ENCODE measurements around the gene P3H2. TPM values are rescaled to one million over a fixed set of nuclear protein-coding genes. Genes with fewer than 3 reads are reported as not detected.

P3H2 gene
- total and polyA plus RNA-seq, 2 of the 4 experiments (the other 2 are of a cell fraction), result 54.7 to 64.3 TPM

GRCh38 chr3:189950258-189950657 lies 170.4 kb downstream of the P3H2 start:
- H3K36me3 ChIP-seq (ENCODE audit: control insufficient read depth, insufficient read depth, low read length), result no peaks in the 10 kb centered on the region
- H2BK20ac ChIP-seq (ENCODE audit: low read depth, low read length), result no peak overlapping the region
- ChIA-PET POLR2A (ENCODE audit: unreplicated experiment) (no interaction called here), CTCF (interaction anchor here (0.6 to 1.0 kb wide), 2 partner anchors 135 to 298 kb away, joined by 3 to 4 read pairs; no protein-coding TSS in a partner anchor)
- in situ Hi-C loops (cut with MboI; ENCODE audit: low sequenced_read_pairs) (no loop called here), dilution Hi-C loops (cut with HindIII; ENCODE audit: low sequenced_read_pairs, unreplicated experiment) (no loop called here), intact Hi-C loops (cut with micrococcal nuclease) (no loop called here)
- no peak overlapping the region for H3K4me3 ChIP-seq (ENCODE audit: insufficient read depth, low read depth, low read length)
- H3K27me3 ChIP-seq (ENCODE audit: control insufficient read depth, insufficient read depth, low read length), result peaks cover 7% of the 10 kb centered on the region
- no peaks in the 10 kb centered on the region for H4K20me1 ChIP-seq (ENCODE audit: insufficient read depth, low read length)
- DNase-seq (no peak), ATAC-seq (ENCODE audit: low read depth) (no peak)
- no peak overlapping the region for H3K27ac ChIP-seq (ENCODE audit: insufficient read depth, low read length)
- no peak overlapping the region for H2AFZ ChIP-seq (replicated peaks; ENCODE audit: low read length, poor library complexity)
- H4K8ac ChIP-seq (ENCODE audit: low read depth in 2 of 2, low read length in 2 of 2), result no peak overlapping the region
- H2BK120ac ChIP-seq (ENCODE audit: low read depth, low read length), result no peak overlapping the region
- no peak overlapping the region for H3K18ac ChIP-seq (ENCODE audit: low read depth, low read length)
- peak; percentile 8; the same call in 1 of the 2 replicates for TF ChIP-seq RAD21 (IDR thresholded peaks at IDR 0.05; ENCODE audit: low read length)
- TF ChIP-seq SMC3 (IDR thresholded peaks at IDR 0.05; ENCODE audit: low read depth, low read length), result no peak
- BruUV-seq (replicated peaks), result no TSS peak
- 94% methylated on average over 3 of the region's 6 CpGs; no CpG with 5 or more reads in 1 of the 2 experiments for WGBS, 2 experiments (ENCODE audit: extremely low coverage in 2 of 2, insufficient read length in 1 of 2)
- H3K4me2 ChIP-seq (ENCODE audit: low read depth, low read length), result no peak overlapping the region
- no peak overlapping the region for H3K56ac ChIP-seq (ENCODE audit: extremely low read depth, insufficient read depth, low read length)
- no peaks in the 10 kb centered on the region for H3K4me1 ChIP-seq (ENCODE audit: control insufficient read depth, insufficient read depth, low read length)
- H3K14ac ChIP-seq (replicated peaks; ENCODE audit: low read depth, low read length), result no peak overlapping the region
- no peak overlapping the region for H2BK5ac ChIP-seq (ENCODE audit: low read depth, low read length, poor library complexity, severe bottlenecking)
- no peak overlapping the region for H3K23ac ChIP-seq (ENCODE audit: low read depth, low read length)
- no peaks in the 10 kb centered on the region for H3K9me3 ChIP-seq (ENCODE audit: control insufficient read depth, insufficient read depth, low read length)
- no peaks in the 10 kb centered on the region for H3K9me1 ChIP-seq (ENCODE audit: insufficient read depth, low read length)
- H4K91ac ChIP-seq (ENCODE audit: insufficient read depth, low read depth, low read length), result no peak overlapping the region
- no peak overlapping the region for H2AK9ac ChIP-seq (replicated peaks; ENCODE audit: low read depth, low read length, poor library complexity)
- no peak overlapping the region for H3K4ac ChIP-seq (ENCODE audit: low read depth, low read length)
- H4K5ac ChIP-seq (ENCODE audit: low read depth, low read length), result no peak overlapping the region
- H3K9ac ChIP-seq (ENCODE audit: low read depth, low read length), result no peak overlapping the region
- H3K79me1 ChIP-seq (ENCODE audit: low read depth in 1 of 2, low read length in 2 of 2), result no peaks in the 10 kb centered on the region
- no peak overlapping the region for H2BK15ac ChIP-seq (ENCODE audit: low read depth, low read length)
- H2AK5ac ChIP-seq (ENCODE audit: low read depth, low read length), result no peak overlapping the region

All from IMR-90 (cell line).